ENCODE measurements around the gene CACNG1. TPM values are rescaled to one million over a fixed set of nuclear protein-coding genes. Genes with fewer than 3 reads are reported as not detected.

CACNG1 gene
- total and polyA plus RNA-seq, 2 donors (not counting 3 experiments of a cell fraction or from before 2014, with no cell fraction given): not detected

DNA sequence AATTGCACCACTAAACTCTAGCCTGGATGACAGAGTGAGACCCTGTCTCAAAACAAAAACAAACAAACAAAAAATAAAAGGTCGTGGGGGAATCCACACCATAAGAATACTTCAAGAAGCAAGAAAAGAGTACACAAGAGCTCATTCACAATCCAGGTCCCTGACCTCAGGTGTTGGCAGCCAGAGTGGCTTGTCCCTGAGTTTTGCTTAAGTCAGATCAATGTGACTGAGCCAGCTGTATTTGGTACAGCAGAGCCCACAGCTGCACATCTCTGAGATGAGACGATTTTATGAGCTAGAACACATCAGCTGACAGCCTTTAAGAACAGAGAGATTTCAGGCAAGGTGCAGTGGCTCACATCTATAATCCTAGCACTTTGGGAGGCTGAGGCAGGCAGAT is 22.4 kb downstream of the CACNG1 start:
- H3K27me3 ChIP-seq (ENCODE audit: control insufficient read depth in 2 of 2, insufficient read depth in 2 of 2, low read length in 2 of 2): no peaks in the 10 kb centered on the region
- dilution Hi-C loops (cut with MboI; ENCODE audit: extremely low pct_ligation_motif_present, low sequenced_read_pairs) (no loop called here), intact Hi-C loops (cut with micrococcal nuclease) (no loop called here)
- no peak overlapping the region for H3K4me3 ChIP-seq (replicated peaks in 1 of 3; ENCODE audit: insufficient read depth in 1 of 3, low read depth in 1 of 3, low read length in 3 of 3)
- FAIRE-seq (no peak), DNase-seq (ENCODE audit: low read depth, low spot score) (no peak)
- ChIA-PET POLR2A (no interaction called here), CTCF (interaction anchor here (1.0 to 1.4 kb wide), 2 partner anchors 16 to 24 kb away, joined by 3 to 5 read pairs; no protein-coding TSS in a partner anchor)
- BruUV-seq (replicated peaks): no TSS peak
- no peak overlapping the region for H3K4me2 ChIP-seq (ENCODE audit: insufficient read depth, low read length)
- no peaks in the 10 kb centered on the region for H3K79me2 ChIP-seq (ENCODE audit: control insufficient read depth, insufficient read depth, low read length)
- H4K20me1 ChIP-seq (replicated peaks; ENCODE audit: control insufficient read depth, extremely low read depth, insufficient read depth, low read length): no peaks in the 10 kb centered on the region
- H3K9me3 ChIP-seq (replicated peaks; ENCODE audit: control insufficient read depth, insufficient read depth, low read length): no peaks in the 10 kb centered on the region
- no peaks in the 10 kb centered on the region for H3K9me1 ChIP-seq (replicated peaks; ENCODE audit: control insufficient read depth, extremely low read depth, insufficient read depth, low read length)
- no peaks in the 10 kb centered on the region for H3K4me1 ChIP-seq (ENCODE audit: control insufficient read depth, extremely low read depth, insufficient read depth, low read length)
- H2AFZ ChIP-seq (ENCODE audit: low read depth, low read length): no peak overlapping the region
- TF ChIP-seq, protein P1, sequence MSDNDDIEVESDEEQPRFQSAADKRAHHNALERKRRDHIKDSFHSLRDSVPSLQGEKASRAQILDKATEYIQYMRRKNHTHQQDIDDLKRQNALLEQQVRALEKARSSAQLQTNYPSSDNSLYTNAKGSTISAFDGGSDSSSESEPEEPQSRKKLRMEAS (IDR thresholded peaks at IDR 0.05; ENCODE audit: insufficient read depth, insufficient read length): no peak
- TF ChIP-seq FOS (IDR thresholded peaks at IDR 0.05; ENCODE audit: borderline replicate concordance, insufficient read depth, low read length): no peak
- no peak for TF ChIP-seq EZH2 (IDR thresholded peaks at IDR 0.05; ENCODE audit: borderline replicate concordance, low read depth, low read length, severe bottlenecking)
- no peak for TF ChIP-seq JUN (IDR thresholded peaks at IDR 0.05; ENCODE audit: borderline replicate concordance, insufficient read depth, insufficient read length, low read depth)
- no peak for TF ChIP-seq MYC (IDR thresholded peaks at IDR 0.05; ENCODE audit: low read depth, low read length)
- TF ChIP-seq GATA2 (IDR thresholded peaks at IDR 0.05; ENCODE audit: insufficient read depth, insufficient read length, low read depth, low read length): no peak
- TF ChIP-seq, protein P2, sequence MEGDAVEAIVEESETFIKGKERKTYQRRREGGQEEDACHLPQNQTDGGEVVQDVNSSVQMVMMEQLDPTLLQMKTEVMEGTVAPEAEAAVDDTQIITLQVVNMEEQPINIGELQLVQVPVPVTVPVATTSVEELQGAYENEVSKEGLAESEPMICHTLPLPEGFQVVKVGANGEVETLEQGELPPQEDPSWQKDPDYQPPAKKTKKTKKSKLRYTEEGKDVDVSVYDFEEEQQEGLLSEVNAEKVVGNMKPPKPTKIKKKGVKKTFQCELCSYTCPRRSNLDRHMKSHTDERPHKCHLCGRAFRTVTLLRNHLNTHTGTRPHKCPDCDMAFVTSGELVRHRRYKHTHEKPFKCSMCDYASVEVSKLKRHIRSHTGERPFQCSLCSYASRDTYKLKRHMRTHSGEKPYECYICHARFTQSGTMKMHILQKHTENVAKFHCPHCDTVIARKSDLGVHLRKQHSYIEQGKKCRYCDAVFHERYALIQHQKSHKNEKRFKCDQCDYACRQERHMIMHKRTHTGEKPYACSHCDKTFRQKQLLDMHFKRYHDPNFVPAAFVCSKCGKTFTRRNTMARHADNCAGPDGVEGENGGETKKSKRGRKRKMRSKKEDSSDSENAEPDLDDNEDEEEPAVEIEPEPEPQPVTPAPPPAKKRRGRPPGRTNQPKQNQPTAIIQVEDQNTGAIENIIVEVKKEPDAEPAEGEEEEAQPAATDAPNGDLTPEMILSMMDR (IDR thresholded peaks at IDR 0.05; ENCODE audit: extremely low read depth in 1 of 2, insufficient read depth in 1 of 2, low read depth in 1 of 2, low read length in 2 of 2): no peak
- no peak for TF ChIP-seq POLR2AphosphoS5 (IDR thresholded peaks at IDR 0.05; ENCODE audit: insufficient read depth, low read depth, low read length)
- no peak for TF ChIP-seq POLR2A (IDR thresholded peaks at IDR 0.05; ENCODE audit: low read depth, low read length)
- no peaks in the 10 kb centered on the region for H3K36me3 ChIP-seq (ENCODE audit: control insufficient read depth in 2 of 2, extremely low read depth in 1 of 2, insufficient read depth in 2 of 2, low read length in 2 of 2)
- no peak overlapping the region for H3K27ac ChIP-seq (ENCODE audit: insufficient read depth, low read depth, low read length)
- no peak overlapping the region for H3K9ac ChIP-seq (replicated peaks; ENCODE audit: extremely low read depth, insufficient read depth, low read length)

All from endothelial cell of umbilical vein (primary cell).